Erythroblast (primary cell): ENCODE measurements around the gene ESRRA.

Experiments used
- GATA1 ChIP-seq: IDR thresholded peaks from 2 replicates; pipeline ENCODE4 v1.6.1; 2011; ENCODE audit warnings: low read depth, mild to moderate bottlenecking, control low read depth, low read length, moderate library complexity
- POLR2A ChIP-seq: IDR thresholded peaks from 2 replicates; pipeline ENCODE4 v1.6.1; 2011; ENCODE audit warnings: mild to moderate bottlenecking, low read length

- TF ChIP-seq POLR2A (peak; percentile 40), GATA1 (no peak)
Measured at GRCh38 chr11:64304316-64305072, 830 bp upstream of the ESRRA start.
